HCT116 (cell line): ENCODE data around the gene IGSF9. TPM values are rescaled to one million over a fixed set of nuclear protein-coding genes. Genes with fewer than 3 reads are reported as not detected.

Source experiments
- ELF1 ChIP-seq: IDR thresholded peaks from 2 replicates; pipeline ENCODE4 v1.6.1; 2012; ENCODE audit warnings: low read depth, borderline replicate concordance
- FOSL1 ChIP-seq: IDR thresholded peaks from 2 replicates; pipeline ENCODE4 v1.6.1; 2012; ENCODE audit warnings: low read depth
- POLR2A ChIP-seq: IDR thresholded peaks from 2 replicates; pipeline ENCODE4 v1.7.0; 2011; ENCODE audit warnings: borderline replicate concordance; ENCODE audit not compliant: insufficient read depth, insufficient read length; ENCODE audit errors: extremely low read depth
- RAD21 ChIP-seq: IDR thresholded peaks from 2 replicates; pipeline ENCODE4 v1.6.1; 2012; ENCODE audit warnings: low read depth, mild to moderate bottlenecking
- REST ChIP-seq: IDR thresholded peaks from 2 replicates; pipeline ENCODE4 v1.6.1; 2012; ENCODE audit warnings: low read depth
- SIN3A ChIP-seq: IDR thresholded peaks from 2 replicates; pipeline ENCODE4 v1.6.1; 2012; ENCODE audit warnings: low read depth
- YY1 ChIP-seq: IDR thresholded peaks from 2 replicates; pipeline ENCODE4 v1.6.1; 2011; ENCODE audit warnings: low read length, low read depth, moderate library complexity, mild to moderate bottlenecking; ENCODE audit not compliant: insufficient replicate concordance; ENCODE audit errors: extremely low read depth
- ZBTB33 ChIP-seq: IDR thresholded peaks from 2 replicates; pipeline ENCODE4 v1.6.1; 2011; ENCODE audit warnings: mild to moderate bottlenecking, low read length, moderate library complexity; ENCODE audit not compliant: insufficient replicate concordance; ENCODE audit errors: extremely low read depth
- ZFX ChIP-seq: fragments of 450-650 bp; IDR thresholded peaks from 2 replicates; pipeline ENCODE4 v1.6.1; 2017
- ZNF274 ChIP-seq: fragments of 200-500 bp; sonication (Bioruptor generic); IDR thresholded peaks from 2 replicates; pipeline ENCODE4 v1.6.1; 2014; ENCODE audit warnings: mild to moderate bottlenecking, low read depth, low read length, inconsistent platforms
- total RNA-seq: library from RNA; stranded (reverse); gene quantifications from one replicate; pipeline ENCODE4 v1.2.1, GENCODE V29; 2021; ENCODE audit not compliant: unreplicated experiment

The IGSF9 gene
- total RNA-seq, 1 experiment from 2014 or later: 10.3 TPM

- TF ChIP-seq REST (no peak; the same call in 1 of the 2 replicates), ZBTB33 (no peak), YY1 (no peak), FOSL1 (no peak), ZNF274 (no peak), RAD21 (no peak), ELF1 (no peak), ZFX (no peak), SIN3A (no peak), POLR2A (no peak)
- TF ChIP-seq, all 23 proteins: peak for 0
Observed at GRCh38 chr1:159935719-159936272, 9.6 kb downstream of the IGSF9 start (continued).
